ENCODE data around the gene NBAS. TPM values are rescaled to one million over a fixed set of nuclear protein-coding genes. Genes with fewer than 3 reads are reported as not detected.

The NBAS gene
- total RNA-seq, 3 donors from 2014 or later (not counting 1 experiment from before 2014, with no cell fraction given) = 27.8 to 34.7 (median 29.2) TPM

DNA sequence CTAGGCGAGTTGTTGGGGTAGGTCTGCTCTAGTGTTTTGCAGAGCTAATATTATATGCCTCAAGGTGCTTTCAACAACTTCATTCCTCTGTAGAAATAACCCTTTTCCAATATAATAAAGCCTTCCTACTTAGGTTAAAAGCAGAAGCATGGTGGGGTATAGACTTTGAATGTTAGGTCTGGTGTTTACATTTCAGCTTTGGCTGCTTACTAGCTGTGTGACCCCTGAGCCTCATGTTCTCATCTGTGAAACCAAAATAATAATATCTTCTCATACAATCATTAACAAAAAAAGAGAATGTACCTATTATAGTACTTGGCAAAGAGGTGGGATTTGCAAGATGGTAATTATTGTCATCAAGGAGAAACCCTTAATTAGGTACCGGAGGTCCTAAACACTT is 386.6 kb downstream of the NBAS start:
- H3K27ac ChIP-seq (ENCODE audit: low read length) = no peak overlapping the region
- 100% methylated on average over 1 of the region's 2 CpGs for WGBS (ENCODE audit: insufficient coverage)
- Mint-ChIP-seq H3K27ac (no peak overlapping the region), H3K9me3 (no peaks in the 10 kb centered on the region), H3K27me3 (ENCODE audit: low read depth in 2 of 2) (no peaks in the 10 kb centered on the region), H3K4me3 (no peak overlapping the region), H3K36me3 (no peaks in the 10 kb centered on the region), H3K4me1 (peaks cover 26 to 36% of the 10 kb centered on the region in 2 donors)
- no peaks in the 10 kb centered on the region for H3K27me3 ChIP-seq (ENCODE audit: control insufficient read depth, insufficient read depth, low read length)
- TF ChIP-seq, protein P1, sequence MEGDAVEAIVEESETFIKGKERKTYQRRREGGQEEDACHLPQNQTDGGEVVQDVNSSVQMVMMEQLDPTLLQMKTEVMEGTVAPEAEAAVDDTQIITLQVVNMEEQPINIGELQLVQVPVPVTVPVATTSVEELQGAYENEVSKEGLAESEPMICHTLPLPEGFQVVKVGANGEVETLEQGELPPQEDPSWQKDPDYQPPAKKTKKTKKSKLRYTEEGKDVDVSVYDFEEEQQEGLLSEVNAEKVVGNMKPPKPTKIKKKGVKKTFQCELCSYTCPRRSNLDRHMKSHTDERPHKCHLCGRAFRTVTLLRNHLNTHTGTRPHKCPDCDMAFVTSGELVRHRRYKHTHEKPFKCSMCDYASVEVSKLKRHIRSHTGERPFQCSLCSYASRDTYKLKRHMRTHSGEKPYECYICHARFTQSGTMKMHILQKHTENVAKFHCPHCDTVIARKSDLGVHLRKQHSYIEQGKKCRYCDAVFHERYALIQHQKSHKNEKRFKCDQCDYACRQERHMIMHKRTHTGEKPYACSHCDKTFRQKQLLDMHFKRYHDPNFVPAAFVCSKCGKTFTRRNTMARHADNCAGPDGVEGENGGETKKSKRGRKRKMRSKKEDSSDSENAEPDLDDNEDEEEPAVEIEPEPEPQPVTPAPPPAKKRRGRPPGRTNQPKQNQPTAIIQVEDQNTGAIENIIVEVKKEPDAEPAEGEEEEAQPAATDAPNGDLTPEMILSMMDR (IDR thresholded peaks at IDR 0.05) = no peak
- peaks cover 13% of the 10 kb centered on the region for H3K4me1 ChIP-seq (ENCODE audit: control insufficient read depth, insufficient read depth, low read length)
- H3K9me3 ChIP-seq (ENCODE audit: control insufficient read depth, insufficient read depth, low read length) = no peaks in the 10 kb centered on the region
- DNase-seq = no peak
- H3K4me3 ChIP-seq (ENCODE audit: low read length) = no peak overlapping the region
- intact Hi-C loops (cut with micrococcal nuclease) = no loop called here
- no peak for ATAC-seq
- H3K36me3 ChIP-seq (ENCODE audit: control insufficient read depth, insufficient read depth, low read length) = no peaks in the 10 kb centered on the region

DNA sequence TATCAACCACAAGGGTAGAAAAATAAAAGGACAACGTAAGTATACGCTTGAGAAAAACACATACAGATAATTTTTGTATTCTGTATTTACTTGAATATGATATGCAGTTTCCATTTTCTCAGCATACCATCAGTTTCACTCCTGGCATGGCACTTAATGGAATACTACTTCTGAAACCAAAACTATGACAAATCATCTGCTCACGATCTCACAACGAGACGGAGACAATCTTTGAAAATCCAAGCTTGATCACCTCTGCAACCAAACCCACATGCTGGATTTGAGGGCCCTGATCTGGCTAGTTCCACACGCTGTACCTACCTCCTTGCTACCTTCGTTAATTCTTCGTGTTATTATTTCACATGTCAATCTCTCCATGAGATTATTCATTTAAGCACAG is 387.6 kb downstream of the NBAS start:
- Mint-ChIP-seq H3K36me3 (no peaks in the 10 kb centered on the region), H3K4me3 (no peak overlapping the region), H3K4me1 (peaks cover 17 to 25% of the 10 kb centered on the region in 2 donors), H3K27me3 (ENCODE audit: low read depth in 2 of 2) (no peaks in the 10 kb centered on the region), H3K27ac (no peak overlapping the region), H3K9me3 (no peaks in the 10 kb centered on the region)
- no peak for ATAC-seq
- Histone ChIP-seq H3K27ac (ENCODE audit: low read length) (no peak overlapping the region), H3K36me3 (ENCODE audit: control insufficient read depth, insufficient read depth, low read length) (no peaks in the 10 kb centered on the region), H3K27me3 (ENCODE audit: control insufficient read depth, insufficient read depth, low read length) (no peaks in the 10 kb centered on the region), H3K4me3 (ENCODE audit: low read length) (no peak overlapping the region), H3K9me3 (ENCODE audit: control insufficient read depth, insufficient read depth, low read length) (no peaks in the 10 kb centered on the region), H3K4me1 (ENCODE audit: control insufficient read depth, insufficient read depth, low read length) (peaks cover 9% of the 10 kb centered on the region)
- TF ChIP-seq, protein P1 (IDR thresholded peaks at IDR 0.05) = no peak
- intact Hi-C loops (cut with micrococcal nuclease) = no loop called here
- WGBS (ENCODE audit: insufficient coverage) = 90% methylated on average over 6 of the region's 8 CpGs
- DNase-seq = no peak

DNA sequence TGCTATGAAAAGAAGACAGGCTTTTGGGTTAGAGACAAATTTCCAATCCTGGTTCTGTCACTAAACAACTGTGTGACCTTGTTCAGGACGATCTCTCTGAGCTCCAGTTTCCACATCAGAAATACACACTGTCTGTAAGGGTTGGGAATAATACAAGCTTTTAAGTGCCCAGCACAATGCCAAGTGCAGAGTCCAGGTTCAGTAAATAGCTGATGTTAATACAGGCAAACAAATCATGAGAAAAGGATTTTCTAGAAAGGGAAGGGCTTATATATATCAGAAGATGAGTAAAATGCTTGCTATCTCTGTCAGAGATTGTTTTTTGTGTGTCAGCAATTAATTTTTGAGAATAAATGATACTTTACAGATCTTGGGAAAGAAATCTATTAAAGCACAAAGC is 388.3 kb downstream of the NBAS start:
- Mint-ChIP-seq H3K27ac (no peak overlapping the region), H3K4me3 (no peak overlapping the region), H3K4me1 (peaks cover 13 to 21% of the 10 kb centered on the region in 2 donors), H3K9me3 (no peaks in the 10 kb centered on the region), H3K27me3 (ENCODE audit: low read depth in 2 of 2) (no peaks in the 10 kb centered on the region), H3K36me3 (no peaks in the 10 kb centered on the region)
- DNase-seq = no peak
- Histone ChIP-seq H3K4me3 (ENCODE audit: low read length) (no peak overlapping the region), H3K36me3 (ENCODE audit: control insufficient read depth, insufficient read depth, low read length) (no peaks in the 10 kb centered on the region), H3K4me1 (ENCODE audit: control insufficient read depth, insufficient read depth, low read length) (peaks cover 9% of the 10 kb centered on the region), H3K27ac (ENCODE audit: low read length) (no peak overlapping the region), H3K27me3 (ENCODE audit: control insufficient read depth, insufficient read depth, low read length) (no peaks in the 10 kb centered on the region), H3K9me3 (ENCODE audit: control insufficient read depth, insufficient read depth, low read length) (no peaks in the 10 kb centered on the region)
- WGBS (ENCODE audit: insufficient coverage) = no CpG with 5 or more reads among the region's 1 CpG
- no peak for ATAC-seq
- TF ChIP-seq, protein P1 (IDR thresholded peaks at IDR 0.05) = no peak
- intact Hi-C loops (cut with micrococcal nuclease) = no loop called here

DNA sequence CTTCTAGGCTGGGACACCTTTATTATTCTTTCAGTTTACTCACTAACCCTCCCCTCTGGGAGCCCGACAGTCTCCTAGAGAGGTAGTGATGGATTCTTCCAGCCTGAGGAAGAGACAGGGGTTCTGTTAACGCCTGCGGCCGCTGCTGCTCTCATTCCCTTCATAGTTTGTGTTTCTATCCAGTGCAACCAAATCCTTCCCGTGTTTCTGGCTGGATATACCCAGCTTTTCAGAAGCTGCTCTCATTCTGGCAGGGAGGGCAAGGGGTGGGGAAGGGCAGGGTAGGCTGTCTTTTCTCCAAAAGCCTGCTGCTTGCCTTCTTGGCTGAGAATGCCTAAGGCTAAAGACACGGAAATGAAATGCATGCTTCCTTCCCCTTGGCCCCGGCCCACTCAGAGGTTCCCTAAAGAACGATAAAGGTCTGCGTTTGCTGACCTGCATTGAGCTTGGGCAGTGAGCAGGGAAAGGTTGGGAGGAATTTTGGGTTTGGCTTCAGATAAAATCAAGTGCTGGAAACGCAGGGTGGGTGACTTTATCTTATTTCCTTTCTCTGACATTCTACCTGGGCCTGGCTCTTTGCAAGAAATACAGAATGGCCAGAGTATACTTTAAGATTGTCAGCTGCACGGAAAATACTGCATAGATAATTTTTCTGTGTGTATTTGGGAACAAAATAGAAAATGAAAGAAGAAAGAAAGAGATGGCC is 390.9 kb downstream of the NBAS start:
- no peaks in the 10 kb centered on the region for H3K4me1 ChIP-seq (ENCODE audit: control insufficient read depth, insufficient read depth, low read length)
- H3K4me1 Mint-ChIP-seq = no peaks in the 10 kb centered on the region
- H3K27ac ChIP-seq (ENCODE audit: low read length) = no peak overlapping the region
- WGBS (ENCODE audit: insufficient coverage) = 91% methylated on average over 10 of the region's 11 CpGs
- no peaks in the 10 kb centered on the region for H3K27me3 Mint-ChIP-seq (ENCODE audit: low read depth in 2 of 2)
- DNase-seq (no peak), ATAC-seq (no peak)
- H3K27ac Mint-ChIP-seq = no peak overlapping the region
- intact Hi-C loops (cut with micrococcal nuclease) = no loop called here
- peaks cover 4% of the 10 kb centered on the region for H3K36me3 ChIP-seq (ENCODE audit: control insufficient read depth, insufficient read depth, low read length)
- no peaks in the 10 kb centered on the region for H3K27me3 ChIP-seq (ENCODE audit: control insufficient read depth, insufficient read depth, low read length)
- no peaks in the 10 kb centered on the region for H3K36me3 Mint-ChIP-seq
- TF ChIP-seq, protein P1 (IDR thresholded peaks at IDR 0.05) = no peak
- no peaks in the 10 kb centered on the region for H3K9me3 ChIP-seq (ENCODE audit: control insufficient read depth, insufficient read depth, low read length)
- no peak overlapping the region for H3K4me3 Mint-ChIP-seq
- no peaks in the 10 kb centered on the region for H3K9me3 Mint-ChIP-seq
- H3K4me3 ChIP-seq (ENCODE audit: low read length) = no peak overlapping the region

All from natural killer cell (primary cell).